A673 (cell line): Measurements from ENCODE around the gene ASPSCR1.

Experiments
- CTCF ChIP-seq: fragments of 300-800, 200-600 bp; sonication (generic); conservative IDR thresholded peaks from 2 replicates; pipeline ENCODE4 v1.5.1; 2017; ENCODE audit warnings: low read depth, mild to moderate bottlenecking, antibody characterized with exemption, low read length, moderate library complexity, mixed read lengths
- EZH2 ChIP-seq: fragments of 200-600 bp; sonication (generic); IDR thresholded peaks from 2 replicates; pipeline ENCODE4 v1.6.1; 2017; ENCODE audit warnings: borderline replicate concordance, low read depth, mild to moderate bottlenecking, mixed read lengths, antibody characterized with exemption, low read length; ENCODE audit not compliant: poor library complexity, severe bottlenecking

GRCh38 chr17:81964081-81964849, 13.2 kb upstream of the ASPSCR1 start:
- TF ChIP-seq CTCF, result no peak
- no peak for TF ChIP-seq EZH2
